ENCODE data around the gene RASSF8.
A peak's percentile ranks its signal among the peaks of the same experiment; 100 is the strongest.

Gene RASSF8

DNA sequence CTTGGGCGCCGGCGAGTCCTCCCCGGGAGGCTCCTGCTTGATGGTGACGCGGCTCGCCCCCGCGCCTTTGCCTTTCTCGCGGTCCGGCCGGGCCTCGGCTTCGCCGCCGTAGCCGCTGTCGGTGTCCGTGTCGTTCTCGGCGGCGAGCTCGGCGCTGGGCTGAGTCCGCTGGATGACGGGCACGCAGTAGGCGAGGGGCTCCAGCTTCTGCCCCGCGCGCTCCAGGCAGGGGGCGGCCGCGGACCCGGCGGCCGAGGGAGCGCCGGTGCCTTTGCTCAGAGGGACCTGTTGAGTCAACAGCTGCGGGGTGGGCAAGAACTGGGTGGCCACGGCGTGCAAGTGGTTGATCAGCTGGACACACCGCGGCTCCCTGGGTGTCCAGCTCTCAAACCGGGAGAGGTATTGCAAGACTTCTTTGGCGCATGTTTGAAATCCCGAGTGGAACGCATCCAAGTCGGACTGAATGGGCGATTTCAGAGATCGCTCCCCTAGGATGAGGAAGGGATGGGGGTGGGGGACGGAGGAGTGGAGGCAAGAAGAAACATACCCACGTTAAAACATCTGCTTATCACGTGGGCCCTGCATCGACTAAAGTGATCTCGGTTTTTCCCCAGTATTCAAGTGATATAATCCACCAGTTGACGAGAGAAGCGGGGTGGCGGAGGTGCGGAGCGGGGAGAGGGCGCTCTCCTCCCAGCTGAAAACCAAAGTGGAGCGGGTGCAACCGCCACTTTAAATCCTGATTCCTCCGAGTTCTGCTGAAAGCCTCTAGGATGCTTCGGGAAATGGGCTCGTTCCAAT lies 164.4 kb downstream of the RASSF8 start:
- DNase-seq (ENCODE audit: low read depth in 1 of 2, low spot score in 1 of 2) = peak in 1 of 2 donors; percentile 4

GRCh38 chr12:26123482-26123980 lies 165.0 kb downstream of the RASSF8 start:
- DNase-seq (ENCODE audit: low read depth in 1 of 2, low spot score in 1 of 2) = no peak

DNA sequence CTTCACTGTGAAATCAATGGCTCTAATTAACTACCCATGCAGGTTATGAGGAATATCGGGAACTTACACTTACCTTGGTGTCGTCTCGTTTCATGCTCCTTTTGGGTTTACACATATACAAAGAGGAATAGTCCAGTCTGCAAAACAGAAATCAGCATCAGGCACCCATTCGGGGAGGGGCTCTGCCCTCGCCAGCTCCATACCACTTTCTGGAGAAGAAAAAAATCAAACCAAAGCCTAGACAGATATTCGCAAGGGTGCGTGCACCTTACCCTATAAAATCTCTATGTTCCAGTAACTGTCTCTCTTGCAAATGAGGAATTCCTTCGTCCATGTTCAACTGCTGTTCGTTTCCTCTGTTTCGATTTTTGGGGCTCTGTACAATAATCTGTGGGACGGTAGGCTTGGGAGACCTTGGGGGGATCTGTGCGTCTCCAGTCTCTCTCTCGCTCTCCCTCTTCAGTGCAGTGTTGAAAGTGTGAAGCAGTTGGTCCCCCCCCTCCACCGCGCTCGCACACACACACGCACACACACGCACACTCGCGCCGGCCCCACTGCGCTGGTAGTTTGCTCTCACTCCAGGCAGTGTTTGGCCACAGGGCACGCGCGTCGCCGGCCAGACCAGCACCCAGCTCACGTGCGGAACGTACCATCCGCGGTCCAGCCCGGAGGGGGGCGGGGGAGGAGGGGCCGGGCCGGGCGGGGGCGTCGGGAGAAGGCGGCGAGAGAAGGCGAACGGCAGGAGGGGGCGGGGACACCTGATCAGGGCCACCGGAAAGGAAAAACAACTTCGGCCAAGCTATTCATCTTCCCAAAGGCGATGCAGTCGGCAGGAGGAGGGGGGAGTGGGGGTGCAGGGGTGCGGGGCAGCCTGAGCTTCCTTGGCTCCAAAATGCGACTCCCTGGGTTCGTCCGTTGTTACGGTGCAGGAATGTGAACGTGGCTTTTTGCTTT lies 166.2 kb downstream of the RASSF8 start, which contains the start of gene BHLHE41:
BHLHE41 (minus strand) TSS at position 592 of the 954 bp plus-strand sequence; CDS start at position 334, 258 bp downstream.
- no peak for DNase-seq (ENCODE audit: low read depth in 1 of 2, low spot score in 1 of 2)

DNA sequence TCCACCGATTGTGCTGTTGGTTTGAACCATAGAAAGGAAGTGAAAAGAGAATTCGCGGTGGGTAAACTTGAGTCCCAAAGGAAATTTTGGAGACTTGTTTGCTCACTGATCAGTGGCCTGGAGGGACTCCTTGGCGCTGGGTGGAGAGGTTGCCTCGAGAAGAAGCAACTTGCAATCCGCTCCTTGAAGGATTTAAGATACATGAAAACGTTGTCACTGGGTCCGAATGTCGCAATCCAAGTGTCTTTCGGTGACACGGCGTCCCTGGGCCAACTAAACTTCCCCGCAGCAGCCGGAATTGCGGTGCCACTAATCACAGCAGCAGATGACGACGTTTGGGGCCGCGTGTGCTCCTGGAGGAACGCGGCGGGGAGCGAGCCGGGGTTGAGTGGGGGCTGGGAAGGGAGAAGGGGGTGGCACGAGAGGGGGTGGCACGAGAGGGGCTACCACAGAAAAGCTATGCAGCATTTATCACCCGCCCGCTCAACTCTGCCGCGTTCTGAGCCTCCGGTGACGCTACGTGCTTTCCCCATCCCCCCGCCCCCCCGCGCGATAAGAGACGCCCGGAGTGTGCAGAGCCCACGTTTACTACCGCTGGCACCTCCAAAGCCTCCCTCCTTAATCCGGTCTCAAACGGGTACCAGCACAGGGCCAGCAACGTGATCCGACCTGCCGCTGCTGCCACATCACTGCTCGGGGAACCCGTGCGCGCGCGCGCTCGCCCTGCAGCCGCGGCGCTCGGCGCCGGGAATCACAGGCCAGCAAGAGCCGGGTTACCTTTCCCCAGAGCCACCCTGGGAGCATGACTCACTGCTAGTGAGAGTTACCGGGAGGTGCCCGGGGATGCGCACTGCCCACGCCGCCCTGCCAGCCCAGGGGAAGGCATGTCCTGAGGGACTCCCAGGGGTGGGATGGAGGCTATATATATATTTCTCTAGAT lies 167.2 kb downstream of the RASSF8 start:
- DNase-seq (ENCODE audit: low read depth in 1 of 2, low spot score in 1 of 2) = peak in 1 of 2 donors; percentile 1

DNA sequence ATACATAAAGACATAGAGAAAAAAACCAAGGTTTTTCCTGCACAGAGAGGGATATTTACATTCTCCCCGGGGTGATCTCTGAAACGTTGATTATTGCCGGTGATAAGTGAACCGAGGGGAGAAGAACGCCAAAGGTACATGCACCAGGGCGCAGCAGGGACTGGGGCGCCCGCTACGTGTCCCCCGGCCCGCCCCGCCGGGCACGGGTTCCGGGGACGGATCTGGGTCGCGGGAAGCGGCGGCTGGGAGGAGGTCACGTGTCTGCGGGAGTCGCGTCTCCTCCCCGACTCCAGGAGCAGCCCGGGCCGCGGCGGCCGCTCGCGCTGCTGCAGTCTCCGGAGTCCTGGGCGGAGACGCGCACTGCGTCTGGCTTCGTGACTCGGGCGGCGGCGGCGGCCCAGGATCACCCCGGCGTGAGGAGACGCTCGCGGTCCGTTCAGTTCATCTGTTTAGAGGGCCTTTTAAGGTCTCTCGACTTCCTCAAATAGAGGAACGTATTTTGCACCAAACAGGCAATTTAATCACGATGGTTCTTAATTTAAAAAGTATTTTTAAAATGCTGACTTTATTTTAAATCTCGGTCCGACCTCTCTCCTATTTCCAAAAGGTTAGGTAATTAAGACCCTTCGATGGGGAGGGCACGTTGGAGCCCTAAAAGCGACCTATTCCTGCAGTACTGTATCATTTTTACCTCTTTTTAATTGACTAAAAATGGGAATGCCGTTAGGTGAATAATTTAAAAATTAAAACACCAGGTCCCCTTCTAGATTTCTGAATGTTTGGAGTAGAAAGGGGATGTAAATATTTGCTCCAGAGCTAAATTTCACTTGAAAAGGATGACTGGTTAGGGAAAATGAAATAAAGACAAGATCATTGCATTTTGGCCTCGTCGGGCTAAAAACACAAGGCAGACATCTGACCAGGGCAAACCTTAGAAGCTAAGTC lies 168.1 kb downstream of the RASSF8 start:
- no peak for DNase-seq (ENCODE audit: low read depth in 1 of 2, low spot score in 1 of 2)

DNA sequence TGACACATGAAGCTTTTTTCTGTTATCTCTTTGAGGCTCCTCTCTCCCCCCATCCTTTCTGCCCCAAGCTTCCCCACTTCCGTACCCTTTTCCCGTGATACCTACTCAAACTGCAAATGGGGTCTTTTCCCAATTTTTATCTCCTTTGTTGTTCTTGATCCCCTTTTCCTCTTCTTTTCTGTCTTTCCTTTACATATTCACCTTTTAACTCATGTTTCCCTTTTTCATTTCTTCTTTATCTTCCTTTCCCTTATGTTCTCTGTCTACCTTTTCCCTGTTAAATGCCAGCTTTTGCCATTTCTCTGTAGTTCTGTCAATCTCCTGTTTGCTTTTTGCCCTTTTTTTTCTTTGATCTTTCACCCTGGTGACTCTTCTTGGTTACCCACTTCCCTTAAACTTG lies 168.9 kb downstream of the RASSF8 start:
- DNase-seq (ENCODE audit: low read depth in 1 of 2, low spot score in 1 of 2) = no peak

- no peak for DNase-seq (ENCODE audit: low read depth in 1 of 2, low spot score in 1 of 2)
Observed at GRCh38 chr12:26128168-26128567, 169.7 kb downstream of the RASSF8 start.
